Pancreas (tissue), 10 donors: ENCODE data around the gene CBFA2T3. TPM values are rescaled to one million over a fixed set of nuclear protein-coding genes. Genes with fewer than 3 reads are reported as not detected.

Source experiments
- ATAC-seq, 4 donors: fragments of 200-7000 bp; cut with Tn5 transposase; one replicate each; pipeline versions ENCODE4 v1.8.0 to v1.9.1; 2020; ENCODE audit warnings: mild to moderate bottlenecking in 4 of 4, moderate library complexity in 4 of 4
- DNase-seq, 6 donors: peaks; one replicate each; pipeline ENCODE4 v3.0.0-alpha.2; 2020
- FAIRE-seq: peaks from 2 replicates; lab custom pipeline; 2012; peaks lifted over from hg19 to GRCh38; lab: Jason Lieb, UNC
- H3K27ac ChIP-seq, 4 donors: fragments of 200-600 bp; sonication (generic); 1 replicate in 3 of 4; 2 replicates in 1 of 4; pipeline versions ENCODE4 v1.5.0 to v1.8.0; 2020
- H3K27me3 ChIP-seq, 4 donors: fragments of 200-600 bp; one replicate each; pipeline ENCODE4 v1.8.0; 2021
- H3K36me3 ChIP-seq, 3 donors: fragments of 200-600 bp; sonication (generic) in 1 of 3; one replicate each; pipeline versions ENCODE4 v1.5.0 to v1.8.0; 2020 to 2021
- H3K4me1 ChIP-seq, 3 donors: fragments of 200-600 bp; one replicate each; pipeline ENCODE4 v1.8.0; 2021
- H3K4me3 ChIP-seq, 4 donors: fragments of 200-600 bp; sonication (generic) in 2 of 4; one replicate each; pipeline versions ENCODE4 v1.5.0 to v1.8.0; 2020 to 2021
- H3K9me3 ChIP-seq, 4 donors: fragments of 200-600 bp; one replicate each; pipeline ENCODE4 v1.8.0; 2021
- CTCF ChIP-seq, 4 donors: fragments of 200-600 bp; sonication (generic) in 3 of 4; IDR thresholded peaks; one replicate each; pipeline versions ENCODE4 v1.5.0 to v1.8.0; 2021; ENCODE audit warnings: antibody characterized with exemption in 4 of 4
- WGBS, 2 donors: extraction: QIAGEN DNeasy Blood & Tissue Kit; methylation state at CpG; one replicate each; pipeline ENCODE4 v1.1.7; 2013; 5-methylcytosine and 5-hydroxymethylcytosine counted together
- intact Hi-C, 3 donors: fragments of 100-400 bp; cut with DNase I; formaldehyde crosslinking; loops; one replicate each; pipeline versions ENCODE4 v1.11.1 to v1.14.2; 2022
- polyA plus RNA-seq, 2 donors: library from polyadenylated mRNA; stranded (reverse); fragments of 200-250 nt; gene quantifications; one replicate each; pipeline ENCODE4 v1.2.3, GENCODE V29; 2013
- total RNA-seq, 6 donors: library from RNA; stranded (reverse); fragmentation: NEBNext Ultra II Directional in 4 of 6; extraction: Animal tissue kit (Norgen Biotek cat#: 25700) in 4 of 6; gene quantifications; one replicate each; pipeline versions ENCODE4 v1.2.1 to v1.2.4, GENCODE V29; 2021 to 2023
- donor health status: healthy with polysubstance abuse.
- donor health status: DM: no; HTN: no; CAD: no; lungs with moderate emphysema.
- donor health status: DM: no; HTN: no; CAD: no.
- donor health status: control.
- donor health status: control.
- donor health status: Bipolar disorder and iron deficiency.
- donor health status: DM: yes; HTN: yes; CAD: no.
- donor health status: DM: no; HTN: no; CAD: no.
- donor health status: DM: no; HTN: no; CAD: no.
- donor health status: DM: yes; HTN: yes; CAD: no.

Gene CBFA2T3
- total and polyA plus RNA-seq, 8 donors, result 8.7 to 27.0 (median 21.9) TPM

GRCh38 chr16:88864521-88864920, 112.5 kb downstream of the CBFA2T3 start:
- 75 to 78% methylated on average over 18 of the region's 18 CpGs for WGBS, 2 donors
- DNase-seq, result no peak
- no peak overlapping the region for H3K4me3 ChIP-seq
- H3K36me3 ChIP-seq, result peaks cover 0 to 20% (median 3%) of the 10 kb centered on the region in 3 donors
- FAIRE-seq, result no peak
- H3K9me3 ChIP-seq, result no peaks in the 10 kb centered on the region
- no peak overlapping the region for H3K27ac ChIP-seq
- H3K27me3 ChIP-seq, result no peaks in the 10 kb centered on the region
- intact Hi-C loops, result no loop called here
- TF ChIP-seq CTCF (IDR thresholded peaks at IDR 0.05), result no peak
- no peaks in the 10 kb centered on the region for H3K4me1 ChIP-seq
- ATAC-seq, result no peak

- Histone ChIP-seq H3K27me3 (no peaks in the 10 kb centered on the region), H3K27ac (no peak overlapping the region), H3K4me1 (no peaks in the 10 kb centered on the region), H3K36me3 (peaks cover 0 to 24% (median 3%) of the 10 kb centered on the region in 3 donors), H3K9me3 (no peaks in the 10 kb centered on the region), H3K4me3 (no peak overlapping the region)
- TF ChIP-seq CTCF (IDR thresholded peaks at IDR 0.05), result no peak
- ATAC-seq (no peak), FAIRE-seq (no peak), DNase-seq (no peak)
- intact Hi-C loops, result no loop called here
- 69 to 74% methylated on average over 14 to 15 of the region's 15 CpGs for whole genome bisulfite sequencing, 2 donors
Observed at GRCh38 chr16:88864099-88864498, 112.9 kb downstream of the CBFA2T3 start.

- no peak overlapping the region for H3K4me3 ChIP-seq
- no peaks in the 10 kb centered on the region for H3K9me3 ChIP-seq
- H3K36me3 ChIP-seq, result peaks cover 0 to 28% (median 3%) of the 10 kb centered on the region in 3 donors
- H3K4me1 ChIP-seq, result no peaks in the 10 kb centered on the region
- H3K27me3 ChIP-seq, result no peaks in the 10 kb centered on the region
- FAIRE-seq (no peak), DNase-seq (no peak), ATAC-seq (no peak)
- WGBS, 2 donors, result 78% methylated on average over 10 to 13 of the region's 13 CpGs
- H3K27ac ChIP-seq, result no peak overlapping the region
- intact Hi-C loops, result no loop called here
- TF ChIP-seq CTCF (IDR thresholded peaks at IDR 0.05), result no peak
Observed at GRCh38 chr16:88863426-88863825, 113.6 kb downstream of the CBFA2T3 start.

GRCh38 chr16:88862968-88863367, 114.0 kb downstream of the CBFA2T3 start:
- DNase-seq (no peak), ATAC-seq (no peak), FAIRE-seq (no peak)
- TF ChIP-seq CTCF (IDR thresholded peaks at IDR 0.05), result no peak
- Histone ChIP-seq H3K9me3 (no peaks in the 10 kb centered on the region), H3K36me3 (peaks cover 0 to 28% (median 3%) of the 10 kb centered on the region in 3 donors), H3K4me3 (no peak overlapping the region), H3K27ac (no peak overlapping the region), H3K27me3 (no peaks in the 10 kb centered on the region), H3K4me1 (peaks cover 0 to 1% (median under 1%) of the 10 kb centered on the region in 3 donors)
- intact Hi-C loops, result no loop called here
- 90 to 92% methylated on average over 25 of the region's 25 CpGs for WGBS, 2 donors

GRCh38 chr16:88861359-88861758, 115.6 kb downstream of the CBFA2T3 start:
- peaks cover 0 to 28% (median 3%) of the 10 kb centered on the region in 3 donors for H3K36me3 ChIP-seq
- no peak for DNase-seq
- H3K27me3 ChIP-seq, result no peaks in the 10 kb centered on the region
- intact Hi-C loops, result no loop called here
- 94 to 95% methylated on average over 19 of the region's 19 CpGs for WGBS, 2 donors
- H3K4me3 ChIP-seq, result no peak overlapping the region
- ATAC-seq, result no peak
- H3K27ac ChIP-seq, result no peak overlapping the region
- TF ChIP-seq CTCF (IDR thresholded peaks at IDR 0.05), result no peak
- H3K9me3 ChIP-seq, result no peaks in the 10 kb centered on the region
- no peak for FAIRE-seq
- H3K4me1 ChIP-seq, result peaks cover 0 to 4% (median 4%) of the 10 kb centered on the region in 3 donors
